GM19328 (cell line): Measurements from ENCODE around the gene ANKRD7.
"Not testable (repeated sequence)": the region's sequence is repeated elsewhere in the genome, so short reads cannot be mapped to it uniquely, and the experiment has no call there.

Source experiments
- ATAC-seq: cut with Tn5 transposase; IDR thresholded peaks from one replicate; pipeline ENCODE4 v1.9.1; 2021; ENCODE audit warnings: mild to moderate bottlenecking, moderate library complexity; ENCODE audit not compliant: unreplicated experiment

ANKRD7 gene

DNA sequence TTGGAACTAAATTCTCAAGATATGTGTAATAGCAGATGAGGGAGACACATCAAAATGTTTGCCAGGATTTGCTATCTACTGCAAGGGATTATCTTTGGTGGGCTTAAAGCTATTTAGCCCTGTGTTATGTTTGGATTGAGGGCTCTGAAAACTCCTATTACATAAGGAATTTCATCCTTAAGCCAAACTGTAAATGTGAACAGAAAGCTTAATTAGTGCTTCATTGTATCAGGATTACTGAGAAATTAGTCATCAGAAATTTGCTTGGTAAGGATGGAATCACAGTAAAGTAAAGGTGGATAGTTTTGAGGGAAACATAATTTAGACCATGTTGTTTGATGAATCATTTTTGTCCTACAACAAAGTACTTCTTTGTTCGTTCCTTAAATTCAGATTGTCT is 8.3 kb downstream of the ANKRD7 start:
- ATAC-seq, result no peak

DNA sequence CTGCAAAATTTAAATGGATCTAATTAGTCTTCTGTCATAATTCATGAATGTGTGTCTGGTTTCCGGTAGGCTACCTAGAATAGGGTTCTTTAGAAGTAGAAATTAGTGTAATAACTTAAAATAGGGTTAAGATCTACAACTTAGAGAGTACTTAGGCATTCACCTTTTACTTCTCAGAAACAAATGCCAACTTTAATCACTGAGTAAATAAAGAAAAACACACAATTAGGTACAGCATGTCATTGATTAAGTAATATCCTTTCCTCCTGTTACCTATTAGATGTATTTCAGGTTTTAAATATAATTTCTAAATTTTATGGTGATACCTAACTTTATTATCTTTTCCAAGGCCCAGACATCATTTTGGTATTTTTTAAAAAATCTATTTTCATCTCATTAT is 9.3 kb downstream of the ANKRD7 start:
- ATAC-seq, result no peak

- no peak for ATAC-seq
Measured at GRCh38 chr7:118239014-118239413, 14.5 kb downstream of the ANKRD7 start.

DNA sequence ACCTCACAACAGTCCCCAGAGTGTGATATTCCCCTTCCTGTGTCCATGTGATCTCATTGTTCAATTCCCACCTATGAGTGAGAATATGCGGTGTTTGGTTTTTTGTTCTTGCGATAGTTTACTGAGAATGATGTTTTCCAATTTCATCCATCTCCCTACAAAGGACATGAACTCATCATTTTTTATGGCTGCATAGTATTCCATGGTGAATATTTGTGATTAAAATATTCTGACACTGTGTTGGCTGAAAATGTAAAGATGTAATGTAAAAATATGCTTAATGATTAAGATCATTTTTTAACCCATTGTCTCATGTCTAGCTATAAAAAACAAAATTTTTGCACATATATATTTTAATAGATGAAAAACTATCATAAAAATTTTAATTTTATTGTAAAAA is 15.8 kb downstream of the ANKRD7 start:
- ATAC-seq, result not testable (repeated sequence)

DNA sequence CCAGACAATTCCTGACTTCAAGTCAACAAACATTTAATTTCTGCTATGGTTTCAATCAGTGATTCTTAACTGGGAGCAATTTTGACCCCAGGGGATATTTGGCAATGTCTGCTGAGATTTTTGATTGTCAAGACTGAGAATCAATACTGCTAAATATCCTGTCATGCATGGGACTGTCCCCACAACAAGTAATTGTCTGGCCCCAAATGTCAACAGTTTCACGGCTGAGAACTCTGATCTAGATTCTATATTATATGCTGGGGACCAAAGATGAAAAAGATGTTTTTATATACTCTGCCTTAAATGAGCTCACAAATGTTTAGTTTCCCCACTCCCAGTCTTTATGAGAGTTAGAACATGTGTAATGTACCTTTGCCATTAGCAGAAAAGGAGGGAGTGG is 19.2 kb downstream of the ANKRD7 start:
- no peak for ATAC-seq

DNA sequence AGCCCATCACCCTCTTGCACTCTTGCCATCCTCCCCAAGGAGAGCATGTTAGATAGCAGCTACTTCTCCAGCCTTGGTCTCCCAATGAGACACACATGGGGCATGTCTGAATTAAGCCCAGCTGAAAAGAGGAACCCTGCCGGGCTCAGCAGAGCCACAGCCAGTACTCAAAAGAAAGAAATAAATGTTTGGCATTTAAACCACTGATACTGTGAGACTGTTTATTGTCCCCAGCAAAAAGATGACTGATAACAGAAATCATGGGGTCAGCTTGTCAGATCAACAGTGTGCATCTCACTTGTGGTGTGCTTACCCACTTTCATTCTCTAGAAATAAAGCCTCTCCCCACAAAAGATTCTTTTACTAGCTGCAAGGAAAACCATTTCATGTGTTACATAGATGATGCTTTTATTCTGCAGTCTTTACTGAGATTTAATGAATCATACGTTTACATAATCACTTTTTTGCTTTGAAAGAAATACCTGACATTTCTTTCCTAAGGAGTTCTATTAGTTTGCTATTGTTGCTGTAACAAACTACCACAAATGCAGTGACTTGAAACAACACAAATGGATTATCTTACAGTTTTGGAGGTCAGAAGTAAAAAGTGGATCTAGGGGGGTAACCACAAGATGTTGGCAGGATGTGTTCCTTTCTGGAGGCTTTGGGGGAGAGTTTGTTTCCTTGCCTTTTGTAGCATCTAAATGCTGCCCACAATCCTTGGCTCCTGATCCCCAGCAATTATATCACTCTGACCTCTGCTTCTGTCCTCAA is 20.9 kb downstream of the ANKRD7 start:
- ATAC-seq, result peak; percentile 39

DNA sequence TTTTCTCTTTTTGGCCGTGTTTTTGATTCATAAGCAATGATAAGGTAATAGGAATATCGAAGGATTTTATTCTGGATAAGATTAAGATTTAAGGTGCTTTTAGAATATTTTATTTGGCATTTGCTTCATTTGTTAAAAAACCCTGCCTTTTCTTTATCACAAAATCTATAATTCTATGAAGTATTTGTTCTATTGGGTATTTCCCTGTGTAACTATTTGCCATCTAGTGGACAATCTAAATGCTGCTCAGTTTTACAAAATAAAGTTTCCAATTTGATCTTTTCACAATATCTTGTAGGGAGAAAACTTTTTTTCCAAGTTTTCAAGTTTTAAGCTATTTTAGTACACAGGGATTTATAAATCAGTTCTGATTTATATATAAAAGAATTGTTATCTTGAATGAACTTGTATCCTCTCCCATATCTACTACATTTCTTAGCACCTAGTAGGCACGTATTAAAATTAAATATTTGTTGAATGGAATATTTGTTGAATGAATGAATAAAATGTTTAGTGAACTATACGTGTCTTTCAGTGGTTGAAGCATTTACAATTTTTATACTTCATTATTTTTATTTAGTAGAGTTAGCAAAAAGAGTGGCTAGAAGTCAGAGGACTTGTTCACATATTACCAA is 26.5 kb downstream of the ANKRD7 start:
- no peak for ATAC-seq

GRCh38 chr7:118252087-118252486 is 27.6 kb downstream of the ANKRD7 start:
- no peak for ATAC-seq

DNA sequence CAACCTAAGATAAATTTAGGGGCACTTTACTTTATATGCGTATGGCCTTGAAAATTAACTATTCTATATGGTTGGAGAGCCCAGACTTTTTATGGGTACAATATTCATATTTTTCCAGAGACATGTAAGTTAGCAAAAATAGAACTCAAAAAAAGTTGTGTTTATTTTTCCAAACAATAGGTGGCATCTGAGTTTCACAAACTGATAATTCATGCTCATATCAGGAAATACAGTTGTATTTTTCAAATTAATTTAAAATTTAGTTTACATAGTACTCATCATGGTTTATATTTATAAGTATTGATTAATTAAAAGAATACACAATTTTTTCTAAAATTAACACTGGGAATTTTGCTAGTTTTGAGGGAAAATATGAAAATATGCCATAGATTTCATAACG is 34.6 kb downstream of the ANKRD7 start:
- no peak for ATAC-seq

DNA sequence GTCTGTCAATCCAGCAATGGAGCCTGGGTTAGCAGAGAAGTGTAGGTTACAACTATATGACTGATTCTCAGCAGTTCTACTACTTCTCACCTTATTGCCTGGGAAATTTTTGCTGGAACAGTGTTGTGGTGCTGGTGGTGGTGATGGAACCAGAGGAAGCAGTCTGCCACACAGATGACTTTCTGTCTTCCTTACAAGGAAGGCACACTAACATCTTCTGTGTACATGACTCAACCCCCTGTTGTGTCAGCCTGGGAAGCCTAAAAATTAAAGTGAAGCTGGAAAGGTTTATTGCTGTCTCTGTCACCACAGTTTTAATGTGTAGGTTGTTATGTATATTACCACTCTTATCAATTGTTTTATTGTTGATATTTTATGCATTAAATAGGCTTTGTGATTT is 40.3 kb downstream of the ANKRD7 start:
- no peak for ATAC-seq

DNA sequence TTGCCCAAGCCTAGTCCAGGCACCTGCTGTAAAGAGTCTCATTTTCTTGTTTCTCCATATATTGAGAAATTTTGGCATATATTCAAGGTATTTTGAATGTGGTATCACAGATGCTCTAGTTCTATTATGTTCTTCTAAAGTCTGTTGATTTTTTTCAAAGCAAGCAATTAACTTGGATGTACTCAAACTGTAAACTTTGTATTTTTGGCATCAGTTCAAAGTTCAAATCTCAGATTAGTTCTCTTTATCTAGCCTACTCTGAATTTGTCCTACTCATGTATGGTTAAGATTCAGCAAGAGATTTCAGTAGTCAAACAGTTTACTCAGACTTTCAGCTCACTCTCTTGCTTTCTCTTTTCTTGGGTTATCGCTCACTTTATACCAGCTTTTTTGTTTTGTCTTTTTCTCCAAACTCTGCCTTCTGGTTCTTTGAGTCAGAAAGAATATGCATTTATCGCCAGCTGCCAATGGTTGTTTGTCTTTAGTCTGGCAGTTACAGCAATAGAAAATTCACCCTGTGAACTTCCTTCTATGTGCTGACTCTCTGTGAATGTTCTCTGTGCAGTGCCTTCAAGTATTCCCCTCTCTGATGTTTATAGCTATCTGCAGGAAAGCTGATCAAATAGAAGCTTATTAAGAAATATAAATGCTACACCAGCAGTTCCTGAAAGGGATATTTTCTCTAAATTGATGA is 56.0 kb downstream of the ANKRD7 start:
- ATAC-seq, result no peak

DNA sequence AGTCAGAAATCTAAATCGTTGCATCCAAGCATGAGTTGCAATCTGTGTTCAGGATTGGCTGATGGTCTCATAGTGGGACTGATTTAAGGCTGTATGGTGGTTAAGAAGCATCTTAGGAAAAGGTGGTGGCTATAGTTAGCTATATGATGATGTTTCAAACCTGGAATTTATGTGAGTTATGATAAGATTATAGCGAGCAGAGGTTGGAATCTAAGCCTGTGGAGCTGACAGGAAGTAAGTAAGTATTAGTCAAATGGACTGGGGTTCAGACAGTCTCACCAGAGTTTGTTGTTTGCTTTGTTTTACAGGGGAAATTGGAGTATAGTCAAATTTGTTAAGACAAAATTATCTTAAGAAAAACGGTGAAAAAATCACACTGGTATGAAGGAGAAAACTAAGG is 56.7 kb downstream of the ANKRD7 start:
- ATAC-seq, result no peak

GRCh38 chr7:118285358-118285757 is 60.9 kb downstream of the ANKRD7 start:
- no peak for ATAC-seq

DNA sequence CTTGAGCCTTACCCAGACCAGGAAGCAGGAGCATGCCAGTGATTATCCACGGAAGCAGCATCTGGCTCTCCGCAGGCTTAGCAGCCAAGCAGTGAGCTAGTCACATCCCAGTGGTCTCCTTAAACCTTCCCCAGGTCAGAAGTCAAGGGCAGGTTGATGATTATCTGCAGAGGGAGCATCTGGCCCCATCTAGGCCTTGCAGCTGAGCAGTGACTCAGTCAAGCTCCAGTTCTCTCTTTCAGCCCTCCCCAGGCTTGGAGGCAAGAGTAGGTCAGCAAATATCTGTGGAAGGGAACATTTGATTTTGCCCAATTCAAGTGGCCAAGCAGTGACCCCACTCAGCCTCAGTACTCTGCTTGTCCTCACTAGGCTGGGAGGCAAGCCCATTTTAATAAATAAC is 61.6 kb downstream of the ANKRD7 start:
- no peak for ATAC-seq

DNA sequence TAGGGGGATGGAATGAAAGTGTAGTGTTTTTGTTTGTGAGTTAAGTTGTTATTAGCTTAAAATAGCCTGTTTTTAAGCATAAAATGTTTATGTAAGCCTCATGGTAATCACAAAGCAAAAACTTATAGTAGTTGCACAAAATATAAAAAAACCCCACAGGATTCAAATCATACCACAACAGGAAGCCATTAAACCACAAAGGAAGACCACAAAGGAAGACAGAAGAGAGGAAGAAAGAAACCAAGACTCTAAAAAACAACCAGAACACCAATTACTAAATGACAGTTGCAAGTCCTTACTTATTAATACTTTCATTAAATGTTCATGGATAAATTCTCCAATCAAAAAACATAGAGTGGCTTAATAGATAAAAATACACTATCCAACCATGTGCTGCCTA is 63.6 kb downstream of the ANKRD7 start:
- peak; percentile 72 for ATAC-seq

GRCh38 chr7:118289476-118289875 is 65.0 kb downstream of the ANKRD7 start:
- no peak for ATAC-seq
